ENCODE measurements around the gene PLD1.

- TF ChIP-seq CTCF (conservative IDR thresholded peaks at IDR 0.05), result no peak
- no peak for TF ChIP-seq EZH2 (IDR thresholded peaks at IDR 0.05; ENCODE audit: low read depth)
Observed at GRCh38 chr3:171712171-171712938, 97.9 kb downstream of the PLD1 start.

Measured in PC-9 (cell line).